Measurements from ENCODE around the gene FAF2. TPM values are rescaled to one million over a fixed set of nuclear protein-coding genes. Genes with fewer than 3 reads are reported as not detected.
A peak's percentile ranks its signal among the peaks of the same experiment; 100 is the strongest.

The FAF2 gene
- polyA plus RNA-seq, 1 experiment, result 68.7 TPM

DNA sequence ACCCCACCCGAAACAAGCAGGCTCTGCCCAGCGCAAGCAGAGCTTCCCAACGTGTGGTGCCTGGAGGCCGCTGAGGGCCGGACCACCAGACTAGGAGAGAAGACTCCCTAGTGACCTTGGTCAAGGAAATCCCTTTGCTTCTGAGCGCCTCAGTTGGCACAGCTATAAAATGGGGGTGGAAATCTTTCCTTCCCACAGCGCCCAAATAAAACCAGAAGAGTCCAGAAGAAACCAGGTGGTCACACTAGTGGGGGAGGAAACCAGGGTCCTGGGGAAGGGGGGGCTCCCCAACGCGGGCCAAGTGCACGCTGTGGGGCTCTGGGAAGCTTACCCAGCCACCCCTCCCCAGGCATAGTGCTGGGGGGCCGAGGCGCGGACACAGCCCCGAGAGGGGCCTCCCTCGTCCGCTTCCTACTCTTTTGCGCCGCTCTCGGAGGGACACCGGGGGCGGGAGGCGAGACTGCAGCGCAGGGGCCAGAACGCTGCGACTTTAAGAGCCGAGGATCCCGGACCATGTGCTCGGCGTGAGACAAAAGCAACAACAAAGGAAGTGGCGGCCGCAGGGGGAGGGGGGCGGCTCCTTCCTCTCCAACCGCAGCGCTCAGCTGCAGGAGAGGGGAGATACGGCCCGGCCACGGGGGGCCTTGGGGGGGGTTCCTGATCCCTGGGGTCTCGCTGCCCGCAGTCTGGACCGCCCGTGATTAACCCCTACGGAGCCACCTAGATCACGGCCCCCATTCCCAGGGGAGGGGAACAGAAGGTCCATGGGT is 88.1 kb downstream of the FAF2 start:
- CTCF ChIA-PET, result interaction anchor here (0.7 to 7.3 kb wide), 4 partner anchors 37 to 125 kb away, joined by 3 to 41 read pairs (median 6); partner anchors contain the start of gene FAF2
- Histone ChIP-seq H3K9me3 (ENCODE audit: control insufficient read depth, insufficient read depth, low read length) (no peaks in the 10 kb centered on the region; the same call in 1 of the 2 replicates), H3K27ac (ENCODE audit: low read depth, low read length) (peak overlapping the region; percentile 94), H3K27me3 (ENCODE audit: control insufficient read depth, insufficient read depth, low read length) (no peaks in the 10 kb centered on the region), H3K4me3 (ENCODE audit: low read depth, low read length) (peak overlapping the region; percentile 90)
- TF ChIP-seq, protein P1, sequence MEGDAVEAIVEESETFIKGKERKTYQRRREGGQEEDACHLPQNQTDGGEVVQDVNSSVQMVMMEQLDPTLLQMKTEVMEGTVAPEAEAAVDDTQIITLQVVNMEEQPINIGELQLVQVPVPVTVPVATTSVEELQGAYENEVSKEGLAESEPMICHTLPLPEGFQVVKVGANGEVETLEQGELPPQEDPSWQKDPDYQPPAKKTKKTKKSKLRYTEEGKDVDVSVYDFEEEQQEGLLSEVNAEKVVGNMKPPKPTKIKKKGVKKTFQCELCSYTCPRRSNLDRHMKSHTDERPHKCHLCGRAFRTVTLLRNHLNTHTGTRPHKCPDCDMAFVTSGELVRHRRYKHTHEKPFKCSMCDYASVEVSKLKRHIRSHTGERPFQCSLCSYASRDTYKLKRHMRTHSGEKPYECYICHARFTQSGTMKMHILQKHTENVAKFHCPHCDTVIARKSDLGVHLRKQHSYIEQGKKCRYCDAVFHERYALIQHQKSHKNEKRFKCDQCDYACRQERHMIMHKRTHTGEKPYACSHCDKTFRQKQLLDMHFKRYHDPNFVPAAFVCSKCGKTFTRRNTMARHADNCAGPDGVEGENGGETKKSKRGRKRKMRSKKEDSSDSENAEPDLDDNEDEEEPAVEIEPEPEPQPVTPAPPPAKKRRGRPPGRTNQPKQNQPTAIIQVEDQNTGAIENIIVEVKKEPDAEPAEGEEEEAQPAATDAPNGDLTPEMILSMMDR (IDR thresholded peaks at IDR 0.05; ENCODE audit: low read depth, low read length), result no peak
- POLR2A ChIA-PET, result interaction anchor here (0.7 to 2.3 kb wide), 12 partner anchors 14 to 1668 kb away, joined by 3 to 15 read pairs (median 6); partner anchors contain the start of genes CLTB, EIF4E1B, FAF2 and HNRNPAB
- DNase-seq (ENCODE audit: low read depth, low spot score), result no peak

DNA sequence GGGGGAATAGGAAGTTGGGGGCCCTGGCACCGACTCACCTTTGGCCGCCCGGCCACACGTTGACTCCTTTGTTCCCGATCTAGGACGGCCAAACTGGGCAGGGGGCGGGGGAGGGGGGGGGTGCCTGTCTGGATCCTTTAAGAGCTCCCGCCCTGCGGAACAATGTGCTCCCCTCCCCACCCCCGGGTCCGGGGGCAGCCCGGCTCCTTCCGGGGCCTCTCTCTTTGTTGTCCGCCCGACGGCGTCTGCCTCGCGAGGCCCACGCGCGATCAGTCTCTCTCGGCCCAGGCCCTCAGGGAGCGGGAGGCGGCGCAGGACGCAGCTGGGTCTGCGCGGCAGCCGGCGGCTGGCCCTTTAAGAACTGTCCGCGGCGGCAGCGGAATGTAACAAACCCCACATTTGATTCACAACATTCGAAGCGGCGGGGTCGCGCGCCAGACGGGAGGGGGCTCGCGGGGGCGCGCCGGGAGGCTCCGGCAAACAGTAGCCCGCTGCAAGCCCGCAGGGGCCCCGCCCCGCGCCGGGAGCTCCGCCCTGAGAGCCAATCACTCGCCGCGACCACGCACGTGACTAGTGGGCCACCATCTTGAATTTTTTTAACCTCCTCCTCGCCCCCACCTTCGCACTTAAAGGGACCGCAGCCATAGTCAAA is 88.8 kb downstream of the FAF2 start, which contains the start of gene RNF44:
RNF44 (minus strand) TSS at position 501 of the 652 bp plus-strand sequence. CDS start 4,930 bp downstream, outside the sequence.
- Histone ChIP-seq H3K27me3 (ENCODE audit: control insufficient read depth, insufficient read depth, low read length) (no peaks in the 10 kb centered on the region), H3K27ac (ENCODE audit: low read depth, low read length) (peak within 1 kb of the TSS; percentile 94), H3K4me3 (ENCODE audit: low read depth, low read length) (peak within 1 kb of the TSS; percentile 99), H3K9me3 (ENCODE audit: control insufficient read depth, insufficient read depth, low read length) (no peaks in the 10 kb centered on the region; the same call in 1 of the 2 replicates)
- DNase-seq (ENCODE audit: low read depth, low spot score), result peak; percentile 94
- CTCF ChIA-PET, result interaction anchor here (0.6 to 7.3 kb wide), 6 partner anchors 36 to 431 kb away, joined by 3 to 41 read pairs (median 4); partner anchors contain the start of gene FAF2
- TF ChIP-seq, protein P1 (IDR thresholded peaks at IDR 0.05; ENCODE audit: low read depth, low read length), result no peak
- POLR2A ChIA-PET, result interaction anchor here (0.6 to 2.3 kb wide), 17 partner anchors 10 to 1667 kb away, joined by 3 to 15 read pairs (median 4); partner anchors contain the start of genes CLTB, EIF4E1B, FAF2 and HNRNPAB

DNA sequence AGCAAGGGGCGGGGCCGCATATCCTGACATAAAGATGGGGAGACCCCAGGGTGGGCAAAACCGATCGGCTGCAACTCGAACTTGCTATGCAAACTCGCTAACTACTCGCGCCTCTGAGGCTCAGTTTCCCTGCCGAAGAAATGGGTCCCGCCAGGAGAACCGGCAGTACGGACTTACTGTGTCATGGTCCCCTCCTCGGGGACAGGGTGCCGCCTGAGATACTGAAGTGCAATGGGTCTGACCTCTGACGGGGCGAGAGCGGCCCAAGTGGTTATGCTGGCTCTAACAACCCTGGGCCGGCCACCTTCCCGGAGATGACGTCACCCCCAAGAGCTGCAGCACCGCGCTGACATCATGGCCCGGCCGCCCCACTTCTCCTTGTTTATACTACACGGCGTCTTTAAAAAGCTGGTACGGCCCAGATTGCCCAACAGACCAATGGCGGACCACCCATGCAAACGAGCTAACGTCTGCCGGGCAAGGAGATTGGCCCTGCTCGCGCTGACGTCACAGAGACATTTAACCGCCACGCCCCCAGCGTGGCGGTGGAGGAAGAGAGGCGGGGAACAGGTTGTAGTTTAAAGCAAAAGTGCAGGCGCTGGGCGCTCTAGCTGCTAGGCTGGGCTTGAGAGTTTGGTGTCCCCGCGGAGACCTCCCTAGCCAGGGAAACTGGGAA is 89.5 kb downstream of the FAF2 start:
- H3K27me3 ChIP-seq (ENCODE audit: control insufficient read depth, insufficient read depth, low read length), result no peaks in the 10 kb centered on the region
- CTCF ChIA-PET, result interaction anchor here (0.6 to 7.3 kb wide), 8 partner anchors 36 to 430 kb away, joined by 3 to 41 read pairs (median 4); partner anchors contain the start of gene FAF2
- peak; percentile 99 for DNase-seq (ENCODE audit: low read depth, low spot score)
- H3K27ac ChIP-seq (ENCODE audit: low read depth, low read length), result peak overlapping the region; percentile 94
- TF ChIP-seq, protein P1 (IDR thresholded peaks at IDR 0.05; ENCODE audit: low read depth, low read length), result no peak
- H3K4me3 ChIP-seq (ENCODE audit: low read depth, low read length), result peak overlapping the region; percentile 99
- POLR2A ChIA-PET, result interaction anchor here (0.6 to 2.3 kb wide), 14 partner anchors 9 to 814 kb away, joined by 3 to 15 read pairs (median 6); partner anchors contain the start of genes CLTB, FAF2 and NOP16
- no peaks in the 10 kb centered on the region; the same call in 1 of the 2 replicates for H3K9me3 ChIP-seq (ENCODE audit: control insufficient read depth, insufficient read depth, low read length)

DNA sequence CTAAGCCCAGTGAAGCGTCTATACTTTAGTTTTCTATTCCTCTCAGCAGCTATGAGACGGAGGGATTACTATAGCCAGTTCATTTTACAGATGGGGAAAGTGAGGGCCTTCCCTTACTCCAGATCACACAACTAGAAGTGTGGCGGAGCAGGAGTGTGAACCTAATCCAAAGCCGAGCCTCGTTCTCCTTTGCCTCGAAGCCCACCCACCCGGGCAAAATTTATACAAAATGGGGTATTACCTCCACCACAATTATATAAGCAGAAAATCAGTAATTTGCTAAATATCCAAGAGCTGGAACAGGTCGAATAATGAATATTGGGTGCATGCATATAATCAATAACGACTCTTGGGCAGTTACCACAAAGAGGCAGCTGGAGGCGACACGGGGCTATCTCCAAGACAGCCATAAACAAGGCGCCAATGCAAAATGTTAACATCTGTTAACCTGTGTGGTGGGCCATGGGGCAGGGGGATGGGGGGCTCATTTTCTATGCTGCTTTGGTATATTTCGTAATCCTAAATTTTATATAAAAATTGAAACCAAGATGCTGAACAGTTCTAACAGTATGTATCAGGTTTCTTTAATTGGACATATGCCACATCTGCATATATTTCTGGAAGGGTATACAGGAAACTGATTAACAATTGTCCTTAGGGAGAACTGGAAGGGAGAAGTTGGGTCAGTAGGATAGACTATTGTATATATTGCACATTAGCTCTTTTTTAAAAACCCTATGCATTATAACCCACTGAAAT is 90.2 kb downstream of the FAF2 start:
- ChIA-PET POLR2A (interaction anchor here (0.6 to 2.2 kb wide), 7 partner anchors 16 to 268 kb away, joined by 3 to 15 read pairs (median 7); partner anchors contain the start of genes CLTB and NOP16), CTCF (interaction anchor here (0.7 to 7.3 kb wide), 5 partner anchors 35 to 122 kb away, joined by 3 to 41 read pairs (median 6); partner anchors contain the start of gene FAF2)
- TF ChIP-seq, protein P1 (IDR thresholded peaks at IDR 0.05; ENCODE audit: low read depth, low read length), result no peak
- H3K9me3 ChIP-seq (ENCODE audit: control insufficient read depth, insufficient read depth, low read length), result no peaks in the 10 kb centered on the region; the same call in 1 of the 2 replicates
- DNase-seq (ENCODE audit: low read depth, low spot score), result no peak
- peak overlapping the region; percentile 31 for H3K27ac ChIP-seq (ENCODE audit: low read depth, low read length)
- no peaks in the 10 kb centered on the region for H3K27me3 ChIP-seq (ENCODE audit: control insufficient read depth, insufficient read depth, low read length)
- H3K4me3 ChIP-seq (ENCODE audit: low read depth, low read length), result peak overlapping the region; percentile 56

Measured in AG04450 (cell line).